HG03064 (cell line): ENCODE results near the gene CERS1.

Source experiments
- ATAC-seq: cut with Tn5 transposase; IDR thresholded peaks from one replicate; pipeline ENCODE4 v1.9.1; 2021; ENCODE audit warnings: low read depth; ENCODE audit not compliant: unreplicated experiment

The CERS1 gene

DNA sequence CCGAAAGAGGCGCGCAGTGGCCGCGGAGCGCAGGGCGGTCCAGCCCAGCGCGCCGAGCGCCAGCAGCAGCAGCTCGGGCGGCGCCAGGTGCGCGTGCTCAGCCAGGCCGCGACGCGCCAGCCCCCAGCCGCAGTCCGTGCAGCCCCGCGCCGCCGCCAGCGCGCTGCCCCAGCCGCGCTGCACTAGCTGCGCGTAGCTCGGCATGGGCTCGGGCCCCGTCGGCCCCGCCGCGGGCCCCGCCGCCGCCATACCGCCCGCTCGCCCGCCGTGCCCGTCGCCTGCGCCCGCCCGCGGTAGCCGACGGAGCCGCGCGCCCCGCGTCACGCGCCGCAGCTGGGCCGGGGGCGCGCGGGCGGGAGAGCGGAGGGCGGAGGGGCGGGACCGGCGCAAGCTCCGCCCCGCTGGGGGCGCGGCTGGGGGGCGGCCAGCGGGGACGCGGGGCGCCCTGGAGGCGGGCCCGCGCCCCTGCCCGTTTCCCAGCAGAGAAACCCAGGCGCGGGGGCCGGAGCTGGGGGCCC is at the start of gene CERS1:
Gene CERS1 (minus strand): TSS at position 335 of the 518 bp plus-strand sequence. CDS start 86 bp downstream, at position 249.
- no peak for ATAC-seq

DNA sequence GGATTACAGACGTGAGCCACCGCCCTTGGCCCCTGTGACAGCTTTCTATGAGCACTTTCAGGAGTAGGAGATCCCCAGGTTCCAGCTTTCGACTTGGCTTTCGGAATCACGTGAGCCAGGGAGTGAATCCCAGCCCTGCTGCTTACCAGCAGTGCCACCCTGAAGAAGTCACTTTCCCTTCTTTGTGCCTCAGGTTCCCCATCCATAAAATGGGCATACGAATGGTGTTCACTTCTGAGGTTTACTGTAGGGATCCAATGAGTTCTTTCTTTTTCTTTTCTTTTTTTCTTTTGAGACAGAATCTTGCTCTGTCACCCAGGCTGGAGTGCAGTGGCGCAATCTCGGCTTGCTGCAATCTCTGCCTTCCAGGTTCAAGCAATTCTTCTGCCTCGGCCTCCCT is 49.3 kb upstream of the CERS1 start:
- no peak for ATAC-seq

DNA sequence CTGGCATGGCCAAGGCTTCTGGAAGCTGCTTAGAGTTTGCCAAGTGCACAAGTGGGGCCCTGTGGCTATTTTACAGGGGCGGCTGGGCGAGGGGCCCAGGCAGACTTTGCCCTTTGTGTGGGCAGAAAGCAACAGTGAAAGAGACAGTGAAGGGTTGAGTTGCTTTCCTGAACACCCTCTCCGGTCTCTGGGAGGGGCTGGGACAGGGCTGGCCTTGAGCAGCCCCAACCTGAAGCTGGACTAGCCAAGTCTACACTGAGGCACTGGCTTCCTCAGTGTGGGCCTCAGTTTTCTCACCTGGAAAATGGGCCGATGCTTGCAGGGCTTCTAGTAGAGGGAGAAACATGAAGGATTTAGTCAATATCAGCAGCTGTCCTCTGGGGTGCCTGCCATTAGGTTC is 47.5 kb upstream of the CERS1 start:
- no peak for ATAC-seq

DNA sequence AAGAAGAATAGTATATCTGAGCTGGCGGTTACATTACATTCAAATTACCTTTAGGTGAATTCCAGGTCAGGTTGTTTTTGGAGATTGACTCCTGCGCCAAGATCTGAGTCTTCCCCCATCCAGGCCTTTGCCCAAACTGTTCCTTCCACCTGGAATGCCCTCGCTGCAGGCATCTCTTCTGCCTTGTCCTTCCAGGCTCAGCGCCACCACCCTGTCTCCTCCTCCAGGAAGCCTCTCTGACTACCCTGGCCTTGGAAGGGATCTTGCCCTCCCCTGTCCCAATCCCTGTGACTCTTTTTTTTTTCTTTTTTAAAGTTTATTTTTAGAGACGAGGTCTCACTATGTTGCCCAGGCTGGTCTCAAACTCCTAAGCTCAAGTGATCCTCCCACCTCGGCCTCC is 46.7 kb upstream of the CERS1 start:
- ATAC-seq: no peak

DNA sequence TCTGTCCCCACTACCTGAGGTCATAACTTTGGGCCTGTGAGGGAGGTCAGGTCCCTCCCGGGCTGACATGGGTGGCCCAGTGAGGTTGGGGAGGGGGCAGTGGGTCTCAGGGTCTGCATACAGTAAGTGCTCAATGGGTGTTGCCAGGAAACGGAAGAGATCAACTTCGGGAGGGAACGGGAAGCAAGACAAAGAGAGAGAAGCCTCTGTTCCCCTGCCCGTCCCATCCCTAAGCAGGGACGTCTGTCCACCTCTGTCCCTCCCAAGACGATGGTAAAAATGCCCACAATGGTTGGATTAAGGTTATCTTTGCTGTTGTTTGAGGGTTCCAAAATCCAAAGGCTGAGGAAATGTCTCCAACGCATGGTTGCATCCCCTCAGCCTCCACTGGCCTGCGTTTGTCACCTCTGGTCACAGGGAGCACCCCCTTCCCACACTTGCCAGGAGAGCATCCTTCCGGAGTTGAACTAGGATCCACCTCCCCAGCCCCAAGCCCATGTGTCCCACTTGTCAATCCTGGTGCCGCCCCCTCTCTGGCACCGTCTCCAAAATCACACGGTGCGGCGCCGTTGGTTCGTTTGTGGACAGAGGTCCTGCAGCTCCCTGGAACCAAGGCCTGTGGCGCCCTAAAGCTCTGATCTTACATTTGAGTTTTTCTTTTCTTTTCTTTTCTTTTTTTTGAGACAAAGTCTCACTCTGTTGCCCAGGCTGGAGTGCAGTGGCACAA is 45.8 kb upstream of the CERS1 start:
- no peak for ATAC-seq

- ATAC-seq: no peak
These were observed 45.0 kb upstream of the CERS1 start, which contains the start of gene HOMER3 for GRCh38 chr19:18940769-18941627. HOMER3 (minus strand) TSS chr19:18941217; CDS start chr19:18938982, 2,235 bp downstream.

DNA sequence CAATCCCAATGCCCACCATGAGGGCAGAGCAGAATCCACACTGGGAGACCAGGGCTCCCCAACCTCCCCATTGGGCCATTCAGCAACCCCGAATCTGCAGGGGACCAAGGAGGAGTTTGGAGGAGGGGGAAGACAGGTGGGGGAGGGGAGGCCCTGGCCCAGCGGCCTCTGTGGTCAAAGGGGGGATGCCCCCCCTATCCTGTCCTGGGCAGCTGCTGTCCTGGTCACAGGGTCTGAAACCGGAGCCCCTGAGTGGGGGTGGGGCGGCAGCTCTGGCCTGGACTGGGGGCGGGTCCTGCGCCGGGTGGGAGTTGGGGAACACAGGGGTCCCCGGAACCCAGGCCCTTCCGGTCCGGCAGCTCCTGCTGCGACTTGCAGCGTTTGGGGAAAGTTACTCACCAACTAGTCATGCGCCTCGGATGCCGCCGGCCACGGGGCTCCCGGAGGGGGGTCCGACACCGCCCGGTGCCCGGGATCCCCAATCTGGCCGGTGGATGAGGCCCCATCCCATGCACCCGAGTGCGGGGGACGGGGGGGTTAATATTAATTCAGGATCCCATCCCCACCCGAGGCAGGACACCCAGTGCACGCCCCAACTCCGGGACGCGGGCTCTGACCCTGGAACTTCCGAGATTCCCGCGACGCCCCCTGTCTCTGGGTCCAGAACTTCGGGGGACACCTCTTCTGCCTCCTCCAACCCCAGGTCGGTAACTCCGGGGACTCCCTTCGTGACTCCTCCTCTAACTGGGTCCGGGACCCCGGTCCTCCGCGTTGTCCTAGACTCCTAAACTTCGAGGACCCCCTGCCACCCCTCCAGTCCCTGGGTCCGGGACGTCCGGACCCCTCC is 44.2 kb upstream of the CERS1 start:
- no peak for ATAC-seq

GRCh38 chr19:18939163-18939562 is 43.2 kb upstream of the CERS1 start:
- ATAC-seq: no peak

DNA sequence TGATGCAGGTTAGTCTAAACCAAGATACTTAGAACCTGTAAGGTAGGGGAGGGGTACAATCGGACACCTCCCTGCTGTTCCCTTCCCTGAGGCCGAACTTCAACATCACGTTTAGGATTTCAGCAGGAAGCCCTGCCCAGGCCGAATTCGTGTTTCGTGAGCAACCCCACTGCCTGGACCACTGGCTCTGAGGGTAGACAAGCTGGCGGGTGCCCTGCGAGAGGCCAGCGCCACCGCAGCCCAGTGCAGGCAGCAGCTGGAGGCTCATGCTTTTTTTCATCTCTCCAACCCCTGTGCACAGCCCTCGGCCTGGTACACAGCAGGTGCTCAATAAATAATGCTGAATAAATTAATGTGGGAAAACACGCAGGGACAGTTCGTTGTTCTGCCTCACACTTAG is 37.3 kb upstream of the CERS1 start:
- no peak for ATAC-seq

DNA sequence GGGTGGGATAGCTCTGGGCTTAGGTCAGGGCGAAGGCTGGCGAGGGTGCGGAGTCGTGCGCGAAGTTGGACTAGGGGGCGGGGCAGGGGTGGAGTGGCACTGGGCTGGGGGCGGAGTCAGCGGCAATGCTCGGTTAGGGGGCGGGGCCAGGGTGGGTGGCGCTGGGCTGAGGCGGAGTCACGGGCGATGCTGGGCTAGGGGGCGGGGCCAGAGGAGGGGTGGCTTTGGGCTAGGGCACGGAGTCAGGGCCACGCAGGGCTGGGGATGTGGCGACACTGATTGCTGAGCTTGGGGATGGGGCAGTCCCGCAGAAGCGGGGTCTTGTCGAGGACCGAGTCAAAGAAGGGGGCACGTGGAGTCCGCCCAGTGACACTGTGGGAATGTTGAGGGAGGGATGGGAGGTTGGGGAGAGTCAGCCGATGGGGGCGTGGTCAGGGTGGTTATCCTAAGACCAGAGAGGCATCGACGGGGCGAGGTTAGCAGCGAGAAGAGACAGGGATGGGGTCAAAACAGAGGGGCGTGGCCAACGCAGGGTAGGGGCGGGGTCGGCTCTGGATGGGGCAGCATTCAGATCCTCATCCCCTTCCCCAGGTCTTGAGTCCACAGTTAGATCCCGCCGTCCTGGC is 36.4 kb upstream of the CERS1 start:
- no peak for ATAC-seq

- ATAC-seq: no peak
These were observed 35.6 kb upstream of the CERS1 start for GRCh38 chr19:18931316-18932162.

DNA sequence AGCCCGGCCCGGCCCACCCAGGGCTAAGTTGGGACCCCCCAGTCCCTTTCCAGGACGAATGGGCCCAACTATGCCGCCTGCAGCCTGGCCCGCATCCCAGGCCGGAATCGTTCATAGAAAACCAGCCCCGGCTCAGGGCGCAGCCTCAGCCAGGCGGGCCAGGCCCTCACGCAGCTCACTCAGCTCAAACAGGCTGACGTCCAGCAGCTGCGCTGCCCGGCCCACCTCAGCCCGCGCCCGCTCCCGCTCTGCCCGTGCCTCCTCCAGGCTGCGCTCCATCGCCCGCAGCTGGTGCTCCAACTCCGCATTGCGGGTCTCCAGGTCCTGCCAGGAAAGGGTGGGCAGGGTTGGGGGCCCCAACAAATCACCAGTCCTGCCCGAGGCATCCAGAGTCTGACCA is 33.4 kb upstream of the CERS1 start:
- ATAC-seq: no peak

- ATAC-seq: no peak
These were observed 32.3 kb upstream of the CERS1 start for GRCh38 chr19:18928018-18928805.

- no peak for ATAC-seq
These were observed 28.8 kb upstream of the CERS1 start for GRCh38 chr19:18924684-18925213.

- ATAC-seq: no peak
These were observed 26.4 kb upstream of the CERS1 start for GRCh38 chr19:18922228-18922985.

- no peak for ATAC-seq
These were observed 25.6 kb upstream of the CERS1 start for GRCh38 chr19:18921593-18921992.

- no peak for ATAC-seq
These were observed 24.4 kb upstream of the CERS1 start for GRCh38 chr19:18920400-18920799.

DNA sequence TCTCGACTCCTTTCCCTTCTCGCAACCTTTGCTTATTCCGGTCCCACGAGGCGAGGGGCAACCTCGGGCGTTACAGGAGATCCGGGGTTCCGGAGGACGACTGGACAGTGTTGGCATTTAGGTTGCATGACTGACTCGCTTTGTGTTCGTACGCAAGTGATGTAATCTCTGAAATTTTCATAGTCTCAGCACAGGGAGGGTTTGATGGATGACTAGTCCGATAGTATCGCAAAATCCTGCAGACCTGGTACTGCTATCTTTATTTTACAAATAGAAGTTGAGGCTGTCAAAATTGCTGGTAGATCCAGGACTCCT is 23.9 kb upstream of the CERS1 start:
- ATAC-seq: no peak
